GM12874 (cell line): ENCODE measurements around the gene TMEM269.

Experiments
- CTCF ChIP-seq: IDR thresholded peaks from 2 replicates; pipeline ENCODE4 v1.5.1; 2011; ENCODE audit warnings: low read depth, mild to moderate bottlenecking, control low read depth, low read length, moderate library complexity; ENCODE audit not compliant: insufficient read depth

The TMEM269 gene

GRCh38 chr1:42847721-42848460 is 63.1 kb downstream of the TMEM269 start:
- no peak for TF ChIP-seq CTCF

GRCh38 chr1:42848823-42849537 is 64.2 kb downstream of the TMEM269 start:
- no peak for TF ChIP-seq CTCF

- TF ChIP-seq CTCF = no peak
Measured at GRCh38 chr1:42849944-42850343, 65.2 kb downstream of the TMEM269 start.
